HG02885 (cell line): Measurements from ENCODE around the gene SQSTM1.
A peak's percentile ranks its signal among the peaks of the same experiment; 100 is the strongest.

ENCODE experiments used
- ATAC-seq: cut with Tn5 transposase; IDR thresholded peaks from one replicate; pipeline ENCODE4 v1.9.1; 2021; ENCODE audit warnings: mild to moderate bottlenecking; ENCODE audit not compliant: unreplicated experiment, poor library complexity

The SQSTM1 gene

DNA sequence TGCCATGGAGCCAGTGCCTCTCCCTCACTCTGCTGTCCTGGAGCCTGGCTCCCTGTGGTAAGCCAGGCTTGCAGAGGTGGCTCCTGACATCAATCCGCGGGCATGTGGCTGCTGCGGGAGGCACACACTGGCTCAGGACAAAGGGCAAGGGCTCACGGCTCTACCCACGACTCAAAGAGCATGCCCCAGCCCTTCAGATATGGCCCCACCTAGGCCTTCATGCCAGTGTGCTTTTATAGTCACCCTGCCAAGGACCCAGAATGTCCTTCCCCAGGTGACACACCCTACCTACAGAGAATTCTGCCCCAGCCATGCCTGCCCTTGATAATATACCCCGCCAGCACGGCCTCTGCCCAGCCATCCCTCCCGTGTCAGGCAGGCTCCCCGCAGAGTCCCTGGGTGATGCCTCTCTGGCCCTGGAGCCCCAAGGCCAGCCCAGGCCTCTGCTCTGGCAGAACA, 15.6 kb upstream of the SQSTM1 start:
- no peak for ATAC-seq

DNA sequence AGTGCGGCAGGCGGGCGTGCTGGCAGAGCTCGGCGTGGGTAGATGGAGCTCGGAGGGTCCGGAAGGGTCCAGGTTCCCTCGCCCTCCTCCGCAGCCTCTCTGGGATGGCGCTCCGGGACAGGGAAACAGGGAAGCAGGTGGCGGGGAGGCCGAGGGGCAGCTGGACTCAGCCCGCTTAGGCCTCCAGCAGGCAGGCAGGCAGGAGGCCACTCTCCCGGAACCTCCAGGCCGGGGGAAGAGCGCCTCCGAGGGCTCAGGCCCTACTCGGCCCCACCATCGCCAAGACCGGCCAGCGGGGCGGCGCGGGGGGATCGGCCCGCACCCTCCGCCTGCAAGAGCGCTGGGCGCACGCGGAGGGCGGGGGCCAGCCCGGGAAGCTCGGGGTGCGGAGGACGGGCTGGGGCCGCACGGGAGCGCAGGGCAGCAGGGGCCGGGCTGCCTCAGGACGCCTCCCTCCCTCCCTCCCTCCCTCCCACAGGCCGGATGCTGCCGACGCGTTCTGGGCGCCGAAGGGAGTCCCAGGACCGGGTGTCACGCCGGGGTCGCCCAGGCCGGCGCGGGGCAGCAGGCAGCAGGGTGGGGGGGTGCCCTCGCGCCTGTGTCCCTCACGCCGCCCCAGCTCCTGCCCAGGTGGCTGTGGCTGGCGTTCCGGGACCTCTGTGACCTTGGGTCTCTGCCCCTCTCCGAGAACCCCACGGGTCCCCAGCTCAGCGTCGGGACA, 15.0 kb upstream of the SQSTM1 start:
- ATAC-seq: peak; percentile 23

DNA sequence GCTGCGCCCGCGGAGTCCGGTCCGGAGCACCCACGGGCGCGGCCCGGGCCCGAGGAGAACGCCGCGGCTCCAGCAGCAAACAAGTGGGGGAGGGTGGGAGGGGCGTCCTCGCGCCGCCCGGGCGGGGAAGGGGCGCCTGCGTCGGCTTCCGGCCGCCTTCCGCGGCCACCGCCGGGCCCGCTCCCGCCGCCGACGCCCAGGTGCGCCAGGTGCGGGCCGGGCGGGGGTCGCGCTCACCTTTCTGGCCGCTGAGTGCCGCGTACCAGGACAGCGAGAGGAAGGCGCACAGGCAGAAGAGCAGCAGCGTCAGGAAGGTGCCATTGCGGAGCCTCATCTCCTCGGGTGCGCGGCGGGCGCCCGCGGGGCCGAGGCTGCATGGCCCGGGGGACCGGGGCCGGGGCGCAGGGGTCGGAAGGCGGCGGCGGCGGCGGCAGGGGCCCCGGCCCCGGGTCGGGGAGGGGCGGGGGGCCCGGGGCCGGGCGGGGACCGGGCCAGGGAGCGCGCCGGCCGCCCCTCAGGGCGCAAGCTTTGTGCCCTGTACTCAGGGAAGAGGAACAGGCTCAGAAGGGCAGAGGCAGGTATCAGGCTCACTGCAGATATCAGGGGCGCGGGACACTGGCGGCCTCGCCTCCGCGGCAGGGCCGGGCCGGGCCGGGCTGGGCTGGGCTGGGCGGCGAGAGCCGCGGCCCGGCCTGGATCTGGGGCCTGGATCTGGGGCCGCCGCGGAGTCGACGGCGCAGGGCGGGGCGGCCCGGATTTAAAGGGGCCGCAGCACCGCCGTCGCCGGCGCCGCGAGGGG, 14.3 kb upstream of the SQSTM1 start, which contains the start of gene MGAT4B:
Gene MGAT4B (minus strand): TSS at position 617 of the 799 bp plus-strand sequence. CDS start 283 bp downstream, at position 334.
- ATAC-seq: peak; percentile 75

DNA sequence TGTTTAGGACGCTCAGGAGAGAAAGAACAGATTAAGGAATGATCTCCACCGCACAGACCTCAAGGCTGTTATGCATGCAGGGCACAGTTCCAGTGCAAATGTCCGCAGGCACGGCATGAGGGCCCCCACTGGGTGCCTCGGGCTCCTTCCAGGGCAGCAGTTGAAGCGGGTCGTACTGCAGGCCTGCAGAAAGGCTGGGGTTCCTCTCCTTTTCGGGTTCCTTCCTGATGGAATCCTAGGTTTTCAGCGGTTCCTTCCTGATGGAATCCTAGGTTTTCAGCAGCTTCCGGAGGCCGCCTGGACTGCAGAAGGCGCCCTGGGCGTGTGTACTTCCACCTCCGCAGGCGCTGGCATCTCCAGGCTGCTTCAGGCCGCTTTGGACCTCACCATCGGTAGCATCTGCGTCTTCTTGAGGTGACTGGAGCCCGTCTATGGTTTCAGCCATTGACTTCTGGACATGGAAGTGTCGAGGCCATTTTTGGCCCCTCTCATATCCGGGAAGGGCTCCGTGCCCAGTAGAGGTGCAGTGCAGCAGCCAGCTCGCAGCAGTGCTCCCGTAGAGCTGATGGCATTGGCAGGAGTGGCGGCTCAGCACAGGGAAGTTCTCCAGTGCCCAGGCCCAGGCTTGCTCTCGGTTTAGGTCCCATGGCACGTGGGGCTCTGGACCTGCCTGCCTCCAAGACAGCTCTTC, 8.4 kb upstream of the SQSTM1 start:
- ATAC-seq: no peak

DNA sequence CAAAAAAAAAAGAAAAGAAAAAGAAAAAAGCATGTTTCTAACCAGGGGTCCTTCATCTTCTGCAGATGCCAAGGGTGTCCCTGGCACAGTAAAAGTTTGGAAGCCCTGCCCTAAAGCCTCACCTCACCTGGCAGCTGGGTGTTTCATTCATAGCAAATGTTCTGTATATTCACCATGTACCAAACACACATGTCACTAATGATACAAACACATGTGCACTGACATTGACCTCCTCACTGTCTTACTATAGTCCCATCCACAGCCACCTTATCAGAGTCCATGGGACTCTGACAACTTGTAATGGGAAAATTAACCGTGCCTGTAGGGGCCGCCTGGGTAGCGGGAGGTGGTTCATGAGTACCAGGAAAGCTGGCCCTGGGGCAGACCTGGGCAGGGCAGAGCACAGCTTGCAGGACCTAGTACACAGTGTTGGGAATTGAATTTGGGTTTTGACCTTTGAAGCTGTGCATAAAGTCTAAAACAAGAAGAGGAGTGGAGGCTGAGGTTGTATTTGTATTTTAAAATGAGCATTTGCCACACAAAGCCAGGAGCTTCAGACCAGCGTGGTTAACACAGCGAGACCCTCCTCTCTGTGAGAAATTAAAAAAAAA, 7.6 kb upstream of the SQSTM1 start:
- no peak for ATAC-seq

DNA sequence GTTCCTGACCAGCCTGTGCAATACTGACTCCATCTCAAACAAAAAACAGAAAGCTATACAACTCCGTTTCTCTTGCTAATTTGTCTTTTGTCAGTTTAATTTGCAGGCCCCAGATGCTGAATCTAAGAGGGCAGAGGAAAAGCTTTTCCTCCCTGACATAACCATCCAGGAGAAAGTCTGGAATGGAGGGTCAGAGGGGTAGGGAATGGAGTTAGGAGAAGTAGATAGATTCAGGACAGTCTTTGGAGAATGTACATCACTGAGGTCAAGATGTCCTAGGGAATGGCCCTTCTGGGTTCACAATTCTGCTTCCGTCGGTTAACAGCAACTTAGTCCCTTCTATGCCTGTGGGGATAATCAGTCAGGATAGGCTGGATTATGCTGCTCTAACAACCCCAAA, 6.6 kb upstream of the SQSTM1 start:
- ATAC-seq: no peak

DNA sequence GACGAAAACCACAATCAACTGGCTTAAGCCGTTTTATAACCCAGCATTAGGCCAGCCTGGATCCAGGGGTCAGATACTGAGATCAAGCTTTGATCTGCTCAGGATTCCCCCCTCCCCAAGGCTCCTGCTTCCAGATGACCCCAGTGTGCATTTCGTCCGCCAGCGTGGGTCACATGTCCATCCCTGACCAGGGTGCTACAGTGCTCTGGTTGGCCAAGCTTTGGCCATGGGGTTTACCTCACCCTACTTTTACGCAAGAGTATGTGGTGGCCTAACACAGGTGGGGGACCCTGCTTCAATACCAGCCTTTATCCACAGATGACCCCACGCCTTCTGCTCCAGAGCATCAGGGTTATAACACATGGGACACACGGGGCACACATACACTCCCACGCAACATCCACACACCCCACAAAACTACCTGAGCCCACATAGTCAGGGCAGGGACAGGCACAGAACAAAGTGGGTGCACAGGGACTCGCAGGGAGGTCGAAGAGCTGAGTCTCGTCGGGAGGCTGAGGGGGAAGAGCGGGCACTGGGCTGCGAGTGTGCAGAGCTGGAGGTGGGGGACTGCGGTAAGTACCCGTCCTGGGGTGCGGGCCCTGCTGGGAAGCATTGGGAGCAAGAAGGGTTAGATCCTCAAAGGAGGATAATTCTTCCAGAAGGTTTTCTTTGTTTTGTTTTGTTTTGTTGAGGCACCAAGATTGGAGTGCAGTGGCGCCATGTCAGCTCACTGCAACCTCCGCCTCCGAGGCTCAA, 5.0 kb upstream of the SQSTM1 start:
- ATAC-seq: no peak

DNA sequence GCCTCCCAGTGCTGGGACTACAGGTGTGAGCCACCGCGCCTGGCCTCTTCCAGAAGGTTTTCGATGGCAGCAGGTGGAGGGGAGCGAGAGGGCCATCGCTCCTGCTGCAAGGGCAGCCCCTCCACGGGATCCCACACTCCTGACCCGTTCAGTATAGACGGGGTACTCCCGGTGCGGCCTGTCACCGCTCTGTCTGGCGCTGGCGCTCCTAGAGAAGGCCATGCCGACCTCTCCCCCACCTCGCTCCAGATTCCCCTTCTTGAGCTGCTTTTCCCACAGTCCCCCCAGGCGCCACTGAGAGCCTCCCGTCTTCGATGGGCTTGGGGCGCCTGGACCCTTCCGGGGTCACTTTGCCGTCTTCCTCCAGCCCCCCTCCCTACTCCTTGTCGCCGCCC, 4.3 kb upstream of the SQSTM1 start:
- no peak for ATAC-seq

DNA sequence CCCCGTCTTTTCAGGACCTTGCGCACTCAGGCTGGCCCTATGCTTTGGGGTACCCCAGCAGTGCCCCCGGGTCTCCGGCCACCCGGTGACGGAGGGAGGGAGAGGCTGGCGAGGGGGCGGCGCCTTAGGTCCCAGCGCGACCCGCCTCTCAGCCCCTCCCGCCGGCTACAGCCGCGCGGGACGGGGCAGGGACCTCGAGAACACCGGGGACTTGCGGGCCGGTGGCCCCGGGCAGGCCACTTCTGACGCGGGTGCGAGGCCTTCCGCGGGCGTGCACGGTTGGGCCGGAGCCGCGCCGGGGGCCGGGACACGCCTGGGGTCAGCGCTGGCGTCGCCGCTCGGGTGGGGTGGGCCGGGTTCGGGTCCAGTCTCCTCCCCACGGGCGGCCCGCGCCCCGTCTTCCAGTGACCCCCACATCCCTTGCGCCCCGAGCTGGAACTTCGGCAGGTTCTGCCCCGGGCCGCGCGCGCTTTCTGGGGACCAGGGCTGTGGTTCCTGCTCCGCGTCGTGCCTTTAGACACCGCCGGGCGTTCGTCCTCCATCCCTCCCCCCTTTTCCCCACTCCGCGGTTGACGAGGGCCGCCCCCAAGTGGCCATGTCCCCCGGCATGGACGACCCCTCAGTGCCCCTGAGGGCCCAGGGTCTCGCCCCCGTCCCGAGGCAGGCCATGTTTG, 3.8 kb upstream of the SQSTM1 start:
- ATAC-seq: no peak

DNA sequence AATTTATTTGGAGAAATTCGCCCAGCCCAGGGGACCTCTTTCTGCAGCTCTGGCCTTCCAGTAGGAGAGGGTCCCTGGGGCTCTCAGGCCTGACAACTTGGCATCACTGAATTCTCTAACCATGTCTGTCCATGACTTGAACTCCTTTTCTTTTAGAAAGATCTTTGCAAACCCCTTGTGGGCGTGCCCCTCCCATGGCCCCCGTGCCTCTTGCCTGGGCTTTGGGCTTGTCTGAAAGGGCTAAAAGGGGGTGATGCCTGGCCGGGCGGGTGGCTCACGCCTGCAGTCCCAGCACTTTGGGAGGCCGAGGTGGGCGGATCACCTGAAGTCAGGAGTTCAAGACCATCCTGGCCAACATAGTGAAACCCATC, 3.2 kb upstream of the SQSTM1 start:
- no peak for ATAC-seq

DNA sequence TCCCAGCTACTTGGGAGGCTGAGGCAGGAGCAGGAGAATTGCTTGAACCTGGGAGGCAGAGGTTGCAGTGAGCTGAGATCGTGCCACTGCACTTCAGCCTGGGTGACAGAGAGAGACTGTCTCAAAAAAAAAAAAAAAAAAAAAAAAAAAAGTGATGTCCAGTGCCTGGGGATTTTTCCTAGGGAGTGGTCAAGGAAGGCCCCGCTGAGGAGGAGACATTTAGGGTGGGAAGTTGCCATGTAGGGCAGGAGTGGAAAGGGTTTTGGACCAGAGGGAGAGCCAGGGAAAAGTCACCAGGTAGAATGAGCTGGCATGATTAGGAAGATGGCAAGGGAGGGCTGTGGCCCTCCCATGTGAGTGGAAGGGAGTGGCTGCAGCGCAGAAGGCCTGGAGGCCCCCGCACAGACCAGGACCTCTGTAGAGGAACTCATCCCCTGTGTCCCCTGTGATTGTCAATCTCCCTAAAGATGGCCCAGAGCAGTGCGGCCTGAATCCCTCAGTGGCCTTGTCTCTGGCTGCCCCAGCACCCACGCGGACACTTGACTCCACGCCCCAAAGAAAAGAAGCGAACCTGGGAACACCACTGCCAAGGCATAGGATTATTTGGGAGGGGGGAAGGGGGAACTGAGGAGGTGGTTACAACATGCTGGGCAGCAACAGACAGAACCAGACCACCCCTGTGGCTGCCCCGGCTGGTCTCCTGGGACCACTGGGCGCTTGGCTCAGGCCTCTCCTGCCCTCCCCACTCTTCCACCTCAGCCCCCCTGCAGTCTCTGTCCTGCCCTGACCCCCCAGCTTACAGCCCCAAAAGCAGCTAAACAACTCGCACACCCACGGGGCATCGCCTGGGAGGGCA, 2.6 kb upstream of the SQSTM1 start:
- no peak for ATAC-seq

DNA sequence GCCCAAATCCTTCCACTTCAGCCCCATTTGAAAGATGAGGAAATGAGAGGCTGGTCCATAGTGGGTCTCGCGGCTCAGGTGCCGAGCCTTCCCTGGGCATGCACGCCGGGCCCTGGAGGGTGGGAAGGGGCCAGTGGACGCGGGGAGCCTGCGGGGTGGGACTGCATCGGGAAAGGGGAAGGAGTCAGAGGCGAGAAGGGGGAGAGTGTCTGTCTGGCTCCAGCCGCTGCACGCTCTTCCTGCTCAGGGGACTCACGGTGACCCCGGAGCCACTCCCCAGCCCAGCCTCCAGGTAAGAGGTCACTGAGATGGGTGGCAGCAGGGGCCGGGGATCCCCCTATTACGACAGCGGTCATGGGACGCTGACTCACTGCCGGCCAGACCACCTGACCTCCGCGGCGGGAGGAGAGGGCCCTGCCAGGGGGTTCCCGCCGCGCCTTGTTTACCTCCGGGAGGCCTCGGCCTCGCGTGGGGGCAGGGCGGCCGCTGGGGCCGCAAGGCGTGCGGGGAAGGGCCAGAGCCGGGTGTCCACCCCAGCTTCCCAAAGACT, 1.9 kb upstream of the SQSTM1 start:
- ATAC-seq: peak; percentile 66

DNA sequence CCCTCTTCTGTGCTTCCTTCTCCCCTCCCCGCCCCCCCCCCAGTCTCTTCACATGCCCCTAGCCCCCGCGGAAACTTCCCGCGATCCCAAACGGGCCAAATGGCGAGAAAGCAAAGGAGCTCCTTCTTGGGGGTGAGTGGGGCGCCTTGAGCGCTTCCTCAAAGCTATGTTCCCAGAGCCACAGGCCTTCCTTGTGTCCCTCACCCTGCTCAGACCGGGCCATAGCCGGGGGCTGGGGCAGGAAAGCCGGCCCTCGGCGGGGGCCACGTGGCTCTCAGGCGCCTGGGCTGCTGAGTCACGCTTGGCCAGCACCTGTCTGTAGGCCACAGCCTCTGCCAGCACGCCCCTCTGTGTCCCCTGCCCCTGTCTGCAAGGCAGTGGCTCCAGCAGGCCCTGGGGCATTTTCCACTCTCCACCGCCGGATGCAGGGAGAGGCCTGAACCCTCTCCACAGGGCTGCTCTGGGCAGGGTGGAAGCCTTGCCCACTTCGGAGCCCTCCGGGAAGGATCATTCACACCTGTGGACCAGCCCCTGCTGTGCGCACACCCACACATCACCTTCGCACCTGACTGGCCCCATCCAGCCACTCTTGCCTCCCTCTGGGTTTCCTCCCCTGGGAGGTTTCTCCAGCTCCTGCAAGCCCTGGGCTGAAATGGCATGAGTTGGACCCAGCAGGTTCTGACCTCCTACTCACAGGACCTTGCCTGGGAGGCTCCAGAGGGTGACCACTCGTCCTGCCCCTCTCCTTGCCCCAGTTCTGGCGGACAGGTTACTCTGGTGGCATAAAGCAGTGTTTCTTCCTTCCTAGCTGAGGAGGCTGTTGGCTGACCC, 1.2 kb upstream of the SQSTM1 start:
- ATAC-seq: no peak

DNA sequence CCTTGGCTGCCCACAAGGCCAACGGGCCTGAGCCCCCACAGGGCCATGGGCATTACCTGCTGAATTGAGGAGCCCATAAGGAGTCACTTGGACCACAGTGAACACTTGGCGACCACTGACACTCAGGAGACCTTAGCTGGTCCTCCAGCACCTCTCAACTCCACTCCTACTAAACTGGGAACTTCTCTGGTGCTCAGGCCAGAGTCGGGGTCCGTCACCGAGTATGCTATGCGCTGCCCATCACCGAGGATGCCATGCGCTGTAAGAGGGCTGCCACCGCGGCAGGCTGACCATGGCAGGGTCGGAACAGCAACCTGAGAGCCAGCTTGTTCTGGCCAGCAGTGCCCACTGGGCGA, 600 bp upstream of the SQSTM1 start:
- ATAC-seq: no peak

DNA sequence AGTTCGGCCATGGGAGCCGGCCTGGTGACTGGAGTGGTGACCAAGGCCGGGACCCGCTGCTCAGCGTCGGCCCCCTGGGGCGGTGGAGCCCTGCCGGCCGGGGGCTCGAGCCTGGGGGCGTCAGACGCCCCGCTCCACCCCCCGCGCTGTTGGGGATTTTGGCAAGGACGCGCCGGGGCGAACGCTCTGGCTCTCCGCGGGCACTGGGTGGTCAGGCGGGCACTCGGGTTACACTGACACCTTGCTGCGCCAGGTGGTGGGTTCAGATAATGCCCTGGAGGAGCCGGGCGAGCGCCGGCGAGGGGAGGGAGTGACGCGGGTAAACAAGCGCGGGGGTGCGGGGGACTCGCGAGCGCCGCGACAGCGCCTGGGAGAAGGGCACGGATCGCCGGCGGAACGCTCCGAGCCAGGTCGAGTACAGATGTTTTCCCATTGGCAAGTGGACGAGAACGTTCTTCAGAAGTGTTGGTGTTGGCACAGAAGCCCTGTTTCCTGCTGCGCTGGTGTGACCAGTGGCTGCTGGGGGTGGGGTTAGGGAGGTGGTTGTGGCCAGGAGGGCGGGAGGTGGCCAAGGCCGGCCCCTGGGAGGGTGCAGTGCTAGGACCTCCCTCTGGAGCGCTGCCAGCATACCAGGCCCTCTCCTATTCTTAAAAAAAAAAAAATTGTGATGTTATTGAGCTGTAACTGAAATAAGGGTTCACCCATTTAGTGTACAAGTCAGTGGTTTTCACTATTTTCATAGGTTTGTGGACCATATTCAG, 773 bp downstream of the SQSTM1 start:
- ATAC-seq: peak; percentile 41

DNA sequence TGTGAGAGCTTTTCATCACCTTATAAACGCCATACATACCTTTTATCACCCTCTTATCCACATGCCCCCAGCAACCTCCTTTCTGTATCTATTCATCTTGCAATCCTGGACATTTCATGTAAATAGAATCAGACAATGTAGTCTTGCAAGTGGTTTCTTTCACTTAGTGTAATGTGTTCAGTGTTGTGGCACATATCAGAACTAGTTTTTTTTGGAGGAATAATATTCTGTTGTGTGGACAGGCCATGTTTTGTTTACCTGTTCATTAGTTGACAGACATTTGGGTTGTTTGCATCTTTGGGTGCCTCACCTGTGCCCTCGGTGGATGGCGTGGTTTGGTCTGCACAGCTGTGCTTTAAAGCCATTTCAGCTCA, 1.3 kb downstream of the SQSTM1 start:
- ATAC-seq: no peak

DNA sequence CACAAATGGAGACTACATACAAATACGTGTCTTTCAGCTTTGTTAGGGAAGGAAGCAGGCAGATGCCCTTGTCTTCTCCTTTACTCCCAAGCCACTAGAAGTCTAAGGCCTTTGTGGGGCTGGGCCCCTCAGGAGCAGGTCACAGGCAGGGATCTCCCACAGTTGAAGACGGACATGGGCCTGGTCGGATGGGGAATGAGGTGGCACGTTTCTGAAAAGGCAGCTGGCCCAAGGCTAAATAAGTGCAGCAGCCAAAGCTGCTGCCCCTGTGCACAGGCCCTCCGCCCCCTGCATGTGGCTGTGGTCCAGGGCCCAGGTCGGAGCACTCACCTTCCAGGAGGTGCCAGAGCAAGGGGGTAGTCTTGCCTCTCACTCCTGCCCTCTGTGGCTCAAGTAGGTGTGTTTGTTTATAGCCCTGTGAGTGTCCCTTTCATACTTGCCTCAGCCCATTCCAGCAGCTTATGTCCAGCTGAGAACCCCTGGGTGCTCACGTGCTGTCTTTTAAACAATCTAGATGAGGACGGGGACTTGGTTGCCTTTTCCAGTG, 1.8 kb downstream of the SQSTM1 start:
- no peak for ATAC-seq
